AG20443 (cell line): Measurements from ENCODE around the gene DAG1.
A peak's percentile ranks its signal among the peaks of the same experiment; 100 is the strongest.

Experiments
- DNase-seq: peaks from one replicate; pipeline ENCODE4 v3.0.0; 2012; ENCODE audit warnings: low spot score, mixed read lengths

Gene DAG1

GRCh38 chr3:49469936-49470713 lies at the start of gene DAG1:
Gene DAG1, plus strand, starts transcription at chr3:49470267. Its CDS starts 40,268 bp downstream, at chr3:49510535.
- DNase-seq: peak; percentile 98

DNA sequence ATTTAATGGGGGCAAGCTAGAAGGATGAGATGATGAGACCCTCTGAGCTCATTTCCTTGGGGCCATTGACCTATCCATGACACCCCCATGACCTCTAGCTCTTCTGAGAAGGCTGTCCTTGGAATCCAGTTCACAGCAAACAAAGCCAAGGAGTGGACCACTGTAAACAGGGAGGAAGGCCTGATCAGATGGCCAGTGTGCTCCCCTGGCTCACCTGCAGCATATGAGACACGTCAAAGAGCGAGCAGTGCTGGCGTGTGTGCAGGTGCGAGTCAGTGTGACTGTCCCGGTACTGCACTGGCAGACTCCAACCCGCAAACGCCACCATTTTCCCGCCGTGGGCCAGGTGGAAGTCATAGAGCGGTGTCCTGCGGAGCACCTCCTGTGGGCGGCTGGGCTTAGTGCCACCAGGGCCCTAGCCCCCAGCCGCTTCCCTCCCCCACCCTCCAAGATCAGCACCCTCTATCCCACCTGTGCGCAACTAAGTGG lies 48.1 kb upstream of the DAG1 start:
- DNase-seq: no peak

DNA sequence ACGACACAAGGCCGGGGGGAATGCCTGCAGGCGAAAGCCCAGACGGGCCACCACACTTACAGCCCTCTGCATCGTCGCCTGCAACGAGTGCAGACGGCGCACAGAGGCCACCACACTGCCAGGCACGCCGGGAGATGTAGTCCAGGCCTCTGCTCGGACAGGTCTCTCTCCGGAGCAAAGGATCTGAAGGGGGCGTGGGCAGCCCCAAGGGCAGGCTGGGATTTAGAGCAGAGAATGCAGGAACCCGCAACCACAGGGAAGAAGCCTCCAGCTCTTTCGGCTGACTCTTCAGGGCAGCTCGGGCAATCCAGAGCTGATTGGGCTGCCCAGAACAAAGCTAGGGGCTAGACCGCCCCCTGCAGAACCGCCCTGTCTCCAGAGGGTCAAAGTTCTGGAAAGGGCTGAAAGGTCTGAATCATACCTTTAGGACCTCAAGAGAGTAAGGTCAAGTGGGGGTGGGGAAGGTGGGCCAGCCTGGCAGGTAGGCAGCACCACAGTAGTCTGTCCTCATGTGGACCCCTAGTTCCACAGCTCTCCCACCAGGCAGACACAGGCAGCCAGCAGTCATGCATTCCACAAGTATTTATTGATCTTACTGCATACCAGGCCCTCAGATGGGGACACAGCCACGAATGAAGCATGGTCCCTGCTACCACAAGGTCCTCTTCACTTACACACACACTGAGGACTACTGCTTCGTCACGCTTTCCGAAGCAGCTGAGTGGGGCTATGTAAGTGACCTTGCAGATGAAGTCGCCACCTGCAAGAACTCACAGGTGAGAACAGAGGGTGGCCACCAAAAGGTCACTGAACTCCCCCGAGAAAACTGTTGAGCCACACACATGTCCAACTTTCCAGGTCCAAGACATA lies 47.5 kb upstream of the DAG1 start, which contains the start of gene AMT:
Gene AMT, minus strand, starts transcription at position 95 of the 870 bp plus-strand sequence. Its CDS starts 23 bp downstream, at position 72.
- no peak for DNase-seq

DNA sequence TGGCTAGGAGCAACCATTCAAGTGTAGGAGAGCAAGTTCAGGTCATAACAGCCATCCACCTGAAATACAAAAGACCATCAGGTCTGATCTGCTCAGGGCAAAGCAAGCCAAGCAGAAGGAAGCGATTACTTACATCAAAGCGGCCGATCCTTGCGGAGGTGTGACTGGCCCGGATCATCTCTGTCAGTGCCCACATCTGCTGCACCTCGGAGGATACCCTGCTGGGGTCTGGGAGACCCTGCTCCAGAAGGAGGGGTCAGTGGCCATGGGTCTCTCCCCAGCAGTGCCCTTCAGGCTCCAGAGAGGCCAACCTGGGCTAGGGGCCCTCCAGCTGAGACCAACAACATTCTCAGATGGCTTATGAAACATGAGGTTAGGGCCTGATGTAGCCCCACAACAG lies 45.3 kb upstream of the DAG1 start:
- DNase-seq: no peak

- no peak for DNase-seq
Measured at GRCh38 chr3:49427586-49427985, 42.5 kb upstream of the DAG1 start.

DNA sequence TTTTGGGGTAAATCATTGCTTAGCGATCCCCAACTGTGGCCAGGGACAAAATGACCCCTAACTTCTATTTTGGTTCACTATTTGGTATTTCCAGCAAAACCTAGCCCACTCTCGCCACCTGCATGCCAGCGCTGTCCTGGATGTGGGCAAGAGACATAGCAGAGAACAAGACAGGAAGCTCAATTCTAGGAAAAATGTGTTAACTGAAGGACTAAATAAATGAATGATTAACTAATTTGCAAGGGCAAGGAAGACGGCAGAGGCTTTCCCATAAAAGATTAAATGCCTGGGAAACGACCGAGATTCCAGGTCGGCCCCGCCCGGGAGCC lies 41.4 kb upstream of the DAG1 start:
- DNase-seq: no peak

DNA sequence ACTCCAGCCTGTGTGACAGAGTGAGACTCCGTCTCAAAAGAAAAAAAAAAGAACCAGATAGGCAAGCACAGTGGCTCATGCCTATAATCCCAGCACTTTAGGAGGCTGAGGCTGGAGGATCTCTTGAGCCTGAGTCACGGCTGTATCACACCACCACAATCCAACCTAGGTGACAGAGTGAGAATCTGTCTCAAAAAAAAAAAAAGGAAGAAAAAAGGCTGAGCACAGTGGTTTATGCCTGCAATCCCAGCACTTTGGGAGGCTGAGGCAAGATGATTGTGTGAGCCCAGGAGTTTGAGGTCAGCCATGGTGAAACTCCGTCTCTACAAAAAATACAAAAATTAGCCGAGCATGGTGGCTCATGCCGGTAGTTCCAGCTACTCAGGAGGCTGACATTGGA lies 35.3 kb upstream of the DAG1 start:
- DNase-seq: no peak

- no peak for DNase-seq
Measured at GRCh38 chr3:49445391-49445790, 24.7 kb upstream of the DAG1 start.

GRCh38 chr3:49453621-49454020 lies 16.4 kb upstream of the DAG1 start:
- DNase-seq: no peak

DNA sequence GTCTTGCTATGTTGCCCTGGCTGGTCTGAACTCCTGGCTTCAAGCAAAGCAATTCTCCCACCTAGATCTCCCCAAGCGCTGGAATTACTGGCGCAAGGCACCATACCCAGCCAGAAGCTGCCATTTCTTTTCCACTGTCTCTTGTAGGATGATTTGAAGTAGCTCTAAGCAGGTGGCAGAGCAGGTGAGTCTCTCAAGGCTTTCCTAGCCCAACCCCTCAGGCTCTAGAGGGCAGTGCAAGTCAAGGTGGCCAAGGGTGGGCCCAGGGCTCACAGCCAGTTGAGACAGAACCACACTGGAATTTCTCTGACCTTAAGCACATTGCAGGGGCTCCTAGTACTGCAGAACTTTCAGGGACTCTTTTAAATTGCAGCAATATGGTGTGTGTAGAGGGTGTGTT lies 15.6 kb upstream of the DAG1 start:
- DNase-seq: peak; percentile 7

DNA sequence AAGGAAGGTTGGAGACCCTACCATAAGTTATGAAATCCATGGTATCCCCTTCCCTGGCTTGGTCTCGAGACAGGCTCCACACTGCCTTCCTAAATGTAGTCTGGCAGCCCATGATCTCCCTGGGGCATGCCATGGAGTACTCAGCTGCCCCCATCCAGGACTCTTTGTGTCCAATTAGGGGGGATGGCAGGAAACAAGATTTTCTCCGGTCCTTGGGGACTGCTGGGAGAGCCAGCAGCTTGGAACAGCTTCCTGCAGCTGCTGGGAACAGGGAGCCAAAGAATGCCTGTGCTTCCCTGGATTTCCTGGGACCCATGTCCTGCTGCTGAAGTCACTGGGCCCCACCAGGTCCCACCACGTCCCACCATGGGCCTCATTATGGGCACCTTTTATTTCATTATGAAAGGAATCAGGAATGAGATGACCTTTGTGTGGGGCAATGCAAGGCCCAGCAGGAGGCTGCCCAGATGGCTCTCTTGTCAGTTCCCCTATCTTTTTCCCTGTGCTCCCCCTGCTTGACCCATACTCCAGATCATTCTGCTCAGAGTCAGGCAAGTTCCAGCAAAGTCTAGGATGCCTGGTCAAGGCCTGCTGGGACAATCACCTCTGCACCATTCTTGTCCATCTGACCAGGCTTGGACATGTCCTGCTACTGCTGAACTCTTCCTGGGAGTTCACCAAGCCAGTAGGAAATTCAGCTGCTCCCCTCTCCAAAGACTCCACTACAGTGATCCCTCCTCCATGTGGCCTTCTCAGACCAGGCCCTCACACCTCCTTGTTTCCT lies 15.0 kb upstream of the DAG1 start:
- DNase-seq: peak; percentile 8

- peak; percentile 8 for DNase-seq
Measured at GRCh38 chr3:49456466-49456865, 13.6 kb upstream of the DAG1 start.

- peak; percentile 3 for DNase-seq
Measured at GRCh38 chr3:49460188-49460890, 9.7 kb upstream of the DAG1 start.

DNA sequence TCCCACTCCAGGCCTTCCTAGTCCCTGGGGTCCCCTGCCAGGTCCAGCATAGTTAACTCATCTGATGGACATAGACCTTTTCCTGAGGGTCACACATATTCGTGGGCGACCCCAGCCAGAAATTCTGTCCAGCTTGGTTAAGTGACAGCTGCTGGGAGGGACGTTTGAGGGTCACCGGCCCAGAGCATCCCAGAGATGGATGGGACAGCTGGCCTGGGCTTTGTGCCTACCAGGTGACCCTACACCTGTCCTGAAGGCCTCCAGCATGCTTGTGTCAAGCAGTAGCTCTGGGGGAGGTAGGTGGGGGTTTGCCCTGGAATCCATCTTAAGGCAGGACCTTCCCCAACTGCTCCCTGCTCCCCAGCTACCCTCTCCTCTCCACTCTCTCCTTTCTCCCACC lies 9.1 kb upstream of the DAG1 start:
- no peak for DNase-seq

DNA sequence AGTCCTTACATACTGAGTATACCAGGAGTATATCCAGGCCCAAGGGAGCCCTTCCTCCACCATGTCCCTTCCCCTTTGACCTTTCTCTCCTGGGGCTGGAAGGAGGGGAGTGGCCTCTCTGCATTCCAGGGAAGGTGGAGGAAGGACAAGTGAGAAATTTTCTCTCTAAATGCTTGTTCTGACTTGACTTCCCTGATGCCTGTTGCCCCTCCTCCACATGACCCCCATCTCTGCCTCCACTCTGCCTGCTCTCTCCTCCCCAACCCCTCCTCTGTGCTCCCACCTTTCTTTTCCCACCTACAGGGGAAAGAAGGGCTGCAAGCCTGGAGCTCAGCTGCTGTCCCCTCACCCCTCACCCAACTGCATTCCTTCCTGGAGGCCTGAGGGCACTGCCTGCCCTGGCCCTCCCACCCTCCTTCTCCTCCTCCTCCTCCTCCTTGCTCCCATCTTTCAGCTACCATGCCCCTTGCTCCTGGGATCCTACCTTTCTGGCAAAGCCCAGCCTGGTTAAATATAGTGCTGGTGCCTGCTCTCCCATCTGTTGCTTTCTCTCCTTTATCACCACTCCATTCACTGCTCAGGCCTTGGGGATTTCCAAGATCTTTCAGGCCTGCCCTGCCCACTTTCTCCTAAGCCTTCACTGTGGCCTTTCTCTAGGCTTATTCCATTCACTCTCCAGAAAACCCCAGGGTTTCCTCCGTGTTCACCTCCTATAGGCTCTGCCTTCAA lies 8.5 kb upstream of the DAG1 start:
- DNase-seq: peak; percentile 21

- DNase-seq: peak; percentile 56
Measured at GRCh38 chr3:49462222-49462621, 7.8 kb upstream of the DAG1 start.

- peak; percentile 8 for DNase-seq
Measured at GRCh38 chr3:49465270-49466034, 4.6 kb upstream of the DAG1 start.

DNA sequence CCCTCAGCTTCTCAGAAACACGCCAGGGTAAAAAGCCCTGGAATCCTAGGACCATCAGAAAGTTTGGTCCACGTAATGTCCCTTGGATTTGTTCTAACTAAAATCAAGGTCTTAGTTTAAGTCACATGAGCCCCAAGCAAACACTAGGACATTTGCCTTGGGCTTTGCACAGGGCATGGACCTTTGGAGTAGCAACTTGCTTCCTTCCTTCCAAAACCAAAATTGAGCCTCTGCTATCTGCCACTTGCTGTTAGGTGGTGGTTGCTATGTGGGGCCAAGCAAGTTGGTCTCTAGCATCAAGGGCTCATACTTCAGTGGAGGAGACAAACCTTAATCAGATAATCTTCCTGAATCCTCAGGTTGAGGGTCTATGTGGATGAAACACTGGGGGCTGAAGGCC lies 4.0 kb upstream of the DAG1 start:
- no peak for DNase-seq

DNA sequence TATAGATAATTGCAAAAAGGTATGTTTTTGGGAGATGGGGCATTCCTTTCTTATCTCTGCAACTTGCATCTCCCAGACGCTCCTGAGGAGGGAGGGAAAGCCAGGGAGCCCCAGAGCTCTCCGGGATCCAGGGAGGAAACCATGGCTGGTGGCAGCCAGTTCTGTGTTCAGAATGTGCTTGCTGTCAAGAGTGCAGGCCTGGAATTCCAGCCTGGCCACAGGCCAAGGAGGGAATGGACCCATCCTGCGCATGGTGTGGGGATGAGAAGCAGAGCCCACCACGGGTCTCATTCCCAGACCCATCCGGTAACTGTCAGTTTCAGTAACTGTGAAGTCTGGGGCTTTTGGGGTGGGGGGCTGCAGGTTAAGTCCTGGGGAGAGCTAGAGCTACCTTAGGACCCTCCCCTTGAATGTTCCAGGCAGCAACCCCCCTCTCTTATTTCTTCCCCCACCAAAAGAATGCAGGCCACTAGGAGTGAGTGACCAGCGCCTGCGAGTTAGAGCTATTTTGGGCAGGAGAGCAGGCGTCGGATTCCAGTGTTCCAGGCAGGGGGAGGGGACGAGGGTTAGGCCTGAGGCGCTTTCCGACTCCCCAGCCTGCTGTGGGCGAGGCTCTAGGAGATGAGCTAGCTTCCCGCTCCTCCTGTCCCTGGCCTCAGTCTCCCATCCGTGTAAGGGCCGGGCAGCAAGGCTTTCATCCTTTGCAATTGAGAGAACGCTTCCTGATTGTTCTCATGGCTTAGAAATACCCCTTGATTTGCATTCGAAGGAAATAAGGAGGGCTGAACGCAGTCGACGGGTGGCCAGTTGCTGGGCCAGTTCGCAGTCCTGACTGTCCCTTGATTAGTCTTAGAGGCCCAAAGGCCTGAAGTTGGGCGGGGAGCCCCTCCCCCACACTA lies 781 bp upstream of the DAG1 start:
- peak; percentile 87 for DNase-seq
